A673 (cell line): ENCODE measurements around the gene RAB17. TPM values are rescaled to one million over a fixed set of nuclear protein-coding genes. Genes with fewer than 3 reads are reported as not detected.

Experiments
- Bru-seq: library from RNA; stranded (reverse); fragments of 400-500 nt; gene quantifications from one replicate; lab custom pipeline; 2021; lab: Mats Ljungman, UMichigan
- BruChase-seq, 2 experiments: library from RNA; stranded (reverse); fragments of 400-500 nt; gene quantifications; one replicate each; lab custom pipeline; 2021; lab: Mats Ljungman, UMichigan
- BruUV-seq: library from RNA; stranded (reverse); fragments of 400-500 nt; replicated peaks from 2 replicates; lab custom pipeline; 2021; lab: Mats Ljungman, UMichigan
- CTCF ChIA-PET: fragments of 300-600 bp; sonication (Branson Sonifier 250); formaldehyde crosslinking; loops from one replicate; lab custom pipeline; 2022; ENCODE audit warnings: antibody characterized with exemption; lab: Charles Lee
- POLR2A ChIA-PET: fragments of 300-600 bp; sonication (Branson Sonifier 250); formaldehyde crosslinking; loops from one replicate; lab custom pipeline; 2022; ENCODE audit warnings: antibody characterized with exemption; ENCODE audit not compliant: low non-redundant PET; lab: Charles Lee
- DNase-seq: peaks from one replicate; pipeline ENCODE4 v3.0.0-alpha.2; 2015; ENCODE audit warnings: low spot score
- H3K27ac ChIP-seq: fragments of 200-600 bp; sonication (generic); 2 replicates; pipeline ENCODE4 v1.5.1; 2016; ENCODE audit warnings: mixed run types, low read depth, mild to moderate bottlenecking, mixed read lengths, antibody characterized with exemption, low read length; ENCODE audit not compliant: poor library complexity, severe bottlenecking
- H3K27me3 ChIP-seq: fragments of 200-600 bp; sonication (generic); replicated peaks from 2 replicates; pipeline ENCODE4 v1.6.1; 2017; ENCODE audit warnings: mixed run types, low read depth, mild to moderate bottlenecking, mixed read lengths, antibody characterized with exemption, low read length; ENCODE audit not compliant: insufficient read depth, poor library complexity
- H3K36me3 ChIP-seq: fragments of 200-600 bp; sonication (generic); 2 replicates; pipeline ENCODE4 v1.6.1; 2016; ENCODE audit warnings: mixed run types, mild to moderate bottlenecking, mixed read lengths, antibody characterized with exemption, low read length; ENCODE audit not compliant: insufficient read depth, poor library complexity, severe bottlenecking
- H3K4me1 ChIP-seq: fragments of 200-600 bp; sonication (generic); 2 replicates; pipeline ENCODE4 v1.6.1; 2017; ENCODE audit warnings: mixed run types, mild to moderate bottlenecking, mixed read lengths, antibody characterized with exemption, low read length; ENCODE audit not compliant: insufficient read depth, poor library complexity, severe bottlenecking
- H3K4me3 ChIP-seq: fragments of 200-600 bp; sonication (generic); 2 replicates; pipeline ENCODE4 v1.5.1; 2016; ENCODE audit warnings: low read depth, mixed run types, mild to moderate bottlenecking, mixed read lengths, low read length; ENCODE audit not compliant: poor library complexity, severe bottlenecking
- H3K9me3 ChIP-seq: fragments of 200-600 bp; sonication (generic); 2 replicates; pipeline ENCODE4 v1.6.1; 2016; ENCODE audit warnings: mixed run types, low read depth, mild to moderate bottlenecking, mixed read lengths, antibody characterized with exemption, low read length; ENCODE audit not compliant: poor library complexity, severe bottlenecking
- EZH2 ChIP-seq: fragments of 200-600 bp; sonication (generic); IDR thresholded peaks from 2 replicates; pipeline ENCODE4 v1.6.1; 2017; ENCODE audit warnings: borderline replicate concordance, low read depth, mild to moderate bottlenecking, mixed read lengths, antibody characterized with exemption, low read length; ENCODE audit not compliant: poor library complexity, severe bottlenecking
- intact Hi-C: fragments of 100-400 bp; cut with micrococcal nuclease; formaldehyde crosslinking; loops from one replicate; pipeline ENCODE4 v1.10.0; 2022; ENCODE audit not compliant: unreplicated experiment
- long read RNA-seq: library from polyadenylated mRNA; stranded (forward); transcript quantifications from one replicate; pipeline ENCODE4 v2.0.0, GENCODE V29; 2022
- total RNA-seq: library from RNA; stranded (reverse); gene quantifications from 2 replicates; pipeline ENCODE4 v1.2.3, GENCODE V29; 2021
- TF ChIP-seq, protein P1 (sequence below): fragments of 300-800, 200-600 bp; sonication (generic); conservative IDR thresholded peaks from 2 replicates; pipeline ENCODE4 v1.5.1; 2017; ENCODE audit warnings: low read depth, mild to moderate bottlenecking, antibody characterized with exemption, low read length, moderate library complexity, mixed read lengths

Gene RAB17, protein sequence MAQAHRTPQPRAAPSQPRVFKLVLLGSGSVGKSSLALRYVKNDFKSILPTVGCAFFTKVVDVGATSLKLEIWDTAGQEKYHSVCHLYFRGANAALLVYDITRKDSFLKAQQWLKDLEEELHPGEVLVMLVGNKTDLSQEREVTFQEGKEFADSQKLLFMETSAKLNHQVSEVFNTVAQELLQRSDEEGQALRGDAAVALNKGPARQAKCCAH
- total RNA-seq (0.62 TPM in 1 of 2 replicates, not detected in the other), Bru-seq, nascent RNA (percentile 9 among the genes with signal in this experiment), BruChase-seq, experiment 1, labeled RNA remaining after a 2-hour chase (percentile 17 among the genes with signal in this experiment), BruChase-seq, experiment 2, labeled RNA remaining after a 6-hour chase (percentile 20 among the genes with signal in this experiment)
- long read RNA-seq = 0 reads

DNA sequence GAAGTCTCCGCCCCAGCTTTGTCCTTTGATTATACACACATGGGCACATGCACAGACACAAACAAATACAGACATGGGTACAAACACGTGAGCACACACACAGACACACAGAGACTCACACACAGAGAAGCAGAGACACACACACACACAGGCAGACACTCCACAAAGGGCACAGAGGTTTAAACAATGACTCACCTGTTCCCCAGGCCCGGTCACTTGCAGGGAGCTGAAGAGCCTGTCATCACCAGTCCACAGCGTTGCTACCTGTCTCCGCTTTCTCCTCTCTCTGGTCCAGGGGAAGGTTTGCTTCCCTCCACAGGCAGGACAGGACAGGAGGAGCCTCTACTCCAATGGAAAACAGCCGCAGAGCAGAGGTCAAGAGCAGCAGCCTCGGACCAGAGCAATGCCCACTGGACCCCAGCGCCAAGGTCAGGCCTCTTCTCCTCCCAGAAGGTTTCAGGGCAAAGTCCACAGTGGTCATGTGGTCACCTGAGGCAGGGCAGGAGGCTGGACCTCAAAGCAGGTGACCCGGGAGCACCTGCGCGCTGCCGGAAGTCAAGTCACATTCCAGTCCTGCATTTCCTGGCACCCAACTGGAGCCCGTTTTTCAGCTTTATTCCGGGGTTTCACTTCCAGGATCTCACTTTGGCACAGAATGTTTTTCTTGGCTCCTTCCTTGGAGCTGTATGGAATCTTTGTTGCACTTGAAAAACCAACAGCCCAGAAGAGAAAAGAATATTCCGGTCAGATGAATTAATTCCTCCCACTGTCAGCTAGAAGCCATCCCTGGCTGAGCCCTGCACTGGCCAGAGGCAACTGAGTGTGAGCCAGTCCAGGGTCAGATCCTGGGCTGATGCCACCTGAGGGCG is at the start of gene RAB17:
Gene RAB17, minus strand, starts transcription at position 463 of the 869 bp plus-strand sequence. CDS start 4,580 bp downstream, outside the sequence.
- DNase-seq = no peak
- TF ChIP-seq, protein P1, sequence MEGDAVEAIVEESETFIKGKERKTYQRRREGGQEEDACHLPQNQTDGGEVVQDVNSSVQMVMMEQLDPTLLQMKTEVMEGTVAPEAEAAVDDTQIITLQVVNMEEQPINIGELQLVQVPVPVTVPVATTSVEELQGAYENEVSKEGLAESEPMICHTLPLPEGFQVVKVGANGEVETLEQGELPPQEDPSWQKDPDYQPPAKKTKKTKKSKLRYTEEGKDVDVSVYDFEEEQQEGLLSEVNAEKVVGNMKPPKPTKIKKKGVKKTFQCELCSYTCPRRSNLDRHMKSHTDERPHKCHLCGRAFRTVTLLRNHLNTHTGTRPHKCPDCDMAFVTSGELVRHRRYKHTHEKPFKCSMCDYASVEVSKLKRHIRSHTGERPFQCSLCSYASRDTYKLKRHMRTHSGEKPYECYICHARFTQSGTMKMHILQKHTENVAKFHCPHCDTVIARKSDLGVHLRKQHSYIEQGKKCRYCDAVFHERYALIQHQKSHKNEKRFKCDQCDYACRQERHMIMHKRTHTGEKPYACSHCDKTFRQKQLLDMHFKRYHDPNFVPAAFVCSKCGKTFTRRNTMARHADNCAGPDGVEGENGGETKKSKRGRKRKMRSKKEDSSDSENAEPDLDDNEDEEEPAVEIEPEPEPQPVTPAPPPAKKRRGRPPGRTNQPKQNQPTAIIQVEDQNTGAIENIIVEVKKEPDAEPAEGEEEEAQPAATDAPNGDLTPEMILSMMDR = no peak
- TF ChIP-seq EZH2 = no peak
- H3K4me1 ChIP-seq = peaks cover 14% of the 10 kb centered on the region
- no peaks in the 10 kb centered on the region for H3K9me3 ChIP-seq
- no peaks in the 10 kb centered on the region for H3K36me3 ChIP-seq
- no TSS peak for BruUV-seq
- intact Hi-C loops = no loop called here
- CTCF ChIA-PET = interaction anchor here (1.0 kb wide), 1 partner anchor 19 kb away, joined by 3 read pairs; no protein-coding TSS in a partner anchor
- no peak within 1 kb of the TSS for H3K4me3 ChIP-seq
- no peak within 1 kb of the TSS for H3K27ac ChIP-seq
- H3K27me3 ChIP-seq = no peaks in the 10 kb centered on the region
- POLR2A ChIA-PET = no interaction called here

DNA sequence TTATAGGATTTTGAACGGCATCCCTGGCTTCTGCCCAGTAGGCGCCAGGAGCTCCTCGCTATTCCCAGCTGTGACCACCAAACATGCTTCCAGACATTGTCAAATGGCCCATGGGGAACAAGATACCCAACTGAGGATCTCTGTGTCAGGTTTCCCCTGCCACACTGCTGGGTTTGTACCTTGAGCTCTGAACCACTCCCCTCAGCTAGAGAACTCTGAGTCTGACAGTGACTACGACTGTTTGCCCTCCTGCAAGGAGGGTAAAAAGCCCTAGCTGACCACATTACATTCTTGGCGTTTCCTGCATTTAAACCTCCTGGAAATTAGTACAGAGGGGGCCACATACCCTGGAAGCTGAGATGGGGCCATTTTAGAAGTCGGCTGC is 49.3 kb upstream of the RAB17 start:
- no peak overlapping the region for H3K27ac ChIP-seq
- no TSS peak for BruUV-seq
- no peaks in the 10 kb centered on the region for H3K36me3 ChIP-seq
- POLR2A ChIA-PET = no interaction called here
- H3K9me3 ChIP-seq = peaks cover 5% of the 10 kb centered on the region
- no peaks in the 10 kb centered on the region for H3K27me3 ChIP-seq
- CTCF ChIA-PET = no interaction called here
- no peaks in the 10 kb centered on the region for H3K4me1 ChIP-seq
- DNase-seq = no peak
- intact Hi-C loops = no loop called here
- TF ChIP-seq, protein P1 = no peak
- TF ChIP-seq EZH2 = no peak
- H3K4me3 ChIP-seq = no peak overlapping the region

DNA sequence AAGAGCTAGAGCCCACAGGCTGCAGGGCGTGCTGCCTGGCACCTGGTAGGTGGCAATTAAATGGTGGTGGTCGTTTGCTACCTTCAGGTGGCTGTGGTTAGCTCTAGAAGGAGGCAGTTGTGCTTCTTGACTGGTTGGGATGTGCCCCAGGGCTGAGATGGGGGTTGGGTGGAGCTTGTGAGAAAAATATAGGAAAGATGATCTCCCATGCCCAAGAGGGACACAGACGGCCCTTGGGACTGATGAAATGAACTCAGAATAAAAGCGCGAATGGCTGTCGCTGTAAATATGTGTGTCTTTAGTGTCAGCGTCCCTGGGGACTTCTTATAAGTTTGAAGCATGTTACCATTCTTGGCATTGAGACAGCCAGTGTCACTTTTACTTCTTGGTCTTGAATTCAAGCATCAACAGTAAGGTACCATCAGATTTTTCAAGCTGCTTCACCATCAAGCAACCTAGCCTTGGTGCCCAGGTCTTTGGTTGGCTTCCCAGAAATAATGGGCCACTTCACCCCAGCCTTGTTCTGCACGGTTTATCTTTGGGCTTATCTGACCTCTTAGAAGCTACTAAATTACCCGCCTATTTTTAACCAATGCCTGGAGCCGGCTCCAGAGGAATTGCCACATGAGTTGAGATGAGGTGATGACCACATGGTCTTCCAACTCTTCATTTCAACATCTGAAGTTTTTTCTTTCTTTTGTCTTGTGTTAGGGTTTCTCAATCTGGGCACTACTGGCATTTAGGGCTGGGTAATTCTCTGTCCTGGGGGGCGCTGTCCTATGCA is 48.7 kb upstream of the RAB17 start:
- Histone ChIP-seq H3K4me1 (no peaks in the 10 kb centered on the region), H3K4me3 (no peak overlapping the region), H3K27me3 (no peaks in the 10 kb centered on the region), H3K36me3 (no peaks in the 10 kb centered on the region), H3K9me3 (peaks cover 11% of the 10 kb centered on the region), H3K27ac (no peak overlapping the region)
- peak; percentile 65 for DNase-seq
- no peak for TF ChIP-seq EZH2
- intact Hi-C loops = no loop called here
- ChIA-PET POLR2A (no interaction called here), CTCF (no interaction called here)
- no TSS peak for BruUV-seq
